GM18951 (cell line): ENCODE data around the gene LRP2.
"Not testable (repeated sequence)": the region's sequence is repeated elsewhere in the genome, so short reads cannot be mapped to it uniquely, and the experiment has no call there.

Source experiments
- POLR2A ChIP-seq: IDR thresholded peaks from 4 replicates; pipeline ENCODE4 v1.6.1; 2011; ENCODE audit warnings: mild to moderate bottlenecking; ENCODE audit not compliant: insufficient read length, insufficient read depth; ENCODE audit errors: extremely low read depth
- in situ Hi-C: fragments of 300-500 bp; cut with MboI; formaldehyde crosslinking; loops from one replicate; pipeline ENCODE4 v1.12.0; 2022; ENCODE audit warnings: low sequenced_read_pairs, mixed read lengths, inconsistent platforms; ENCODE audit not compliant: unreplicated experiment

The LRP2 gene

GRCh38 chr2:169330555-169331198 lies 31.7 kb downstream of the LRP2 start:
- in situ Hi-C loops, result no loop called here
- no peak for TF ChIP-seq POLR2A

- in situ Hi-C loops, result no loop called here
- no peak for TF ChIP-seq POLR2A
These were observed 32.4 kb downstream of the LRP2 start for GRCh38 chr2:169329688-169330554.

GRCh38 chr2:169328785-169329184 lies 33.5 kb downstream of the LRP2 start:
- in situ Hi-C loops, result no loop called here
- no peak for TF ChIP-seq POLR2A

- in situ Hi-C loops, result not testable (repeated sequence)
These were observed 34.5 kb downstream of the LRP2 start for GRCh38 chr2:169327837-169328236.

- in situ Hi-C loops, result not testable (repeated sequence)
These were observed 36.4 kb downstream of the LRP2 start for GRCh38 chr2:169325886-169326285.

- no peak for TF ChIP-seq POLR2A
- in situ Hi-C loops, result no loop called here
These were observed 37.6 kb downstream of the LRP2 start for GRCh38 chr2:169324581-169325260.

GRCh38 chr2:169323841-169324240 lies 38.5 kb downstream of the LRP2 start:
- in situ Hi-C loops, result no loop called here
- no peak for TF ChIP-seq POLR2A

GRCh38 chr2:169320561-169320960 lies 41.8 kb downstream of the LRP2 start:
- TF ChIP-seq POLR2A, result no peak
- in situ Hi-C loops, result no loop called here

- no peak for TF ChIP-seq POLR2A
- in situ Hi-C loops, result no loop called here
These were observed 47.0 kb downstream of the LRP2 start for GRCh38 chr2:169315357-169315756.

- in situ Hi-C loops, result not testable (repeated sequence)
These were observed 54.0 kb downstream of the LRP2 start for GRCh38 chr2:169308349-169308748.

- in situ Hi-C loops, result not testable (repeated sequence)
These were observed 57.6 kb downstream of the LRP2 start for GRCh38 chr2:169304689-169305088.

GRCh38 chr2:169303579-169304305 lies 58.6 kb downstream of the LRP2 start:
- in situ Hi-C loops, result no loop called here
- TF ChIP-seq POLR2A, result no peak

- in situ Hi-C loops, result no loop called here
These were observed 60.0 kb downstream of the LRP2 start for GRCh38 chr2:169302364-169302763.

More at GRCh38 chr2:169302364-169302763, 60.0 kb downstream of the LRP2 start:
- TF ChIP-seq POLR2A, result no peak
